Sigmoid colon (tissue), 4 donors: ENCODE measurements around the gene PARD3.

Source experiments
- POLR2A ChIP-seq, 2 donors: fragments of 450-650 bp; IDR thresholded peaks; one replicate each; pipeline ENCODE4 v1.6.1; 2016; ENCODE audit warnings: antibody characterized with exemption in 2 of 2, mild to moderate bottlenecking in 2 of 2, moderate library complexity in 2 of 2
- POLR2AphosphoS5 ChIP-seq, 4 donors: sonication (generic); formaldehyde crosslinking; IDR thresholded peaks; one replicate each; pipeline ENCODE4 v1.6.1; 2017; ENCODE audit warnings: antibody characterized with exemption in 4 of 4
- TF ChIP-seq, protein P1 (sequence below), 4 experiments: fragments of 450-650 bp in 3 of 4; fragments of 200-600 bp in 1 of 4; IDR thresholded peaks; one replicate each; pipeline ENCODE4 v1.5.1; 2016 to 2019; ENCODE audit warnings: antibody characterized with exemption in 4 of 4, mild to moderate bottlenecking in 3 of 4, moderate library complexity in 2 of 4

DNA sequence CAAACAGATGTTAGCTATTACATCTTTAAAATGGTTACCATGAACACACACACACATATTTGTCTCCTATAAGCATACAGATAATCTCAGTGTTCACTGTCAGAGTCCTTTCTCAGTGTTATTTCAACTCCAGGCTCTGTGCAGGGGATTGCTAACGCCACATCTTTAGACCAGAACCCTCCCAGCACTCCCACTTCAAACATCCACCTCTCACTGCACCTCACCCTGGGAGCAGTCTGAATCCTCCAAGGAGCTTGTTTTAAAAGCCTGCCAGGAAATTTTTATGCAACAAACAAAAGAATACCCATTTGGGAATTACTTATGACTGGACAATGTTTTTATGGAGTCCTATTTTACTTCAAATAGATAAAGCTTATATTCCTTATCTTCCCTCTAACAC, 107.4 kb downstream of the PARD3 start:
- TF ChIP-seq, protein P1, sequence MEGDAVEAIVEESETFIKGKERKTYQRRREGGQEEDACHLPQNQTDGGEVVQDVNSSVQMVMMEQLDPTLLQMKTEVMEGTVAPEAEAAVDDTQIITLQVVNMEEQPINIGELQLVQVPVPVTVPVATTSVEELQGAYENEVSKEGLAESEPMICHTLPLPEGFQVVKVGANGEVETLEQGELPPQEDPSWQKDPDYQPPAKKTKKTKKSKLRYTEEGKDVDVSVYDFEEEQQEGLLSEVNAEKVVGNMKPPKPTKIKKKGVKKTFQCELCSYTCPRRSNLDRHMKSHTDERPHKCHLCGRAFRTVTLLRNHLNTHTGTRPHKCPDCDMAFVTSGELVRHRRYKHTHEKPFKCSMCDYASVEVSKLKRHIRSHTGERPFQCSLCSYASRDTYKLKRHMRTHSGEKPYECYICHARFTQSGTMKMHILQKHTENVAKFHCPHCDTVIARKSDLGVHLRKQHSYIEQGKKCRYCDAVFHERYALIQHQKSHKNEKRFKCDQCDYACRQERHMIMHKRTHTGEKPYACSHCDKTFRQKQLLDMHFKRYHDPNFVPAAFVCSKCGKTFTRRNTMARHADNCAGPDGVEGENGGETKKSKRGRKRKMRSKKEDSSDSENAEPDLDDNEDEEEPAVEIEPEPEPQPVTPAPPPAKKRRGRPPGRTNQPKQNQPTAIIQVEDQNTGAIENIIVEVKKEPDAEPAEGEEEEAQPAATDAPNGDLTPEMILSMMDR (IDR thresholded peaks at IDR 0.05): no peak
- TF ChIP-seq POLR2AphosphoS5 (IDR thresholded peaks at IDR 0.05) (no peak), POLR2A (IDR thresholded peaks at IDR 0.05) (no peak)
